ENCODE measurements around the gene C2orf76. TPM values are rescaled to one million over a fixed set of nuclear protein-coding genes. Genes with fewer than 3 reads are reported as not detected.
"Not testable (repeated sequence)": the region's sequence is repeated elsewhere in the genome, so short reads cannot be mapped to it uniquely, and the experiment has no call there.

Gene C2orf76
- total RNA-seq, 1 experiment from 2014 or later = 5.7 TPM

- not testable (repeated sequence) for H4K91ac ChIP-seq (ENCODE audit: insufficient read length, low read depth, low read length); DNase-seq; H4K5ac ChIP-seq (ENCODE audit: insufficient read length, low read depth, low read length); H2BK12ac ChIP-seq (ENCODE audit: insufficient read length, low read depth, low read length); H3K79me2 ChIP-seq (ENCODE audit: insufficient read depth, low read length); H2BK120ac ChIP-seq (ENCODE audit: low read depth, low read length, poor library complexity, severe bottlenecking); H3T11ph ChIP-seq (ENCODE audit: low read length); H2AFZ ChIP-seq (ENCODE audit: low read length); H3K27me3 Mint-ChIP-seq (ENCODE audit: low read depth); H3K79me1 ChIP-seq (ENCODE audit: insufficient read depth, low read depth, low read length, poor library complexity, severe bottlenecking); H3K27ac ChIP-seq (ENCODE audit: insufficient read length, low read depth, low read length); H3K18ac ChIP-seq (ENCODE audit: insufficient read length, low read depth, low read length); H3K4me3 Mint-ChIP-seq; H3K14ac ChIP-seq (ENCODE audit: insufficient read depth, low read length); H2BK15ac ChIP-seq (ENCODE audit: low read depth, low read length); H3K27me3 ChIP-seq (ENCODE audit: insufficient read depth, low read length); H3K4ac ChIP-seq (ENCODE audit: low read depth, low read length); H4K8ac ChIP-seq (replicated peaks; ENCODE audit: insufficient read length, low read depth, low read length); H4K20me1 ChIP-seq (ENCODE audit: control insufficient read depth, insufficient read depth, insufficient read length); H3K23me2 ChIP-seq (ENCODE audit: insufficient read length, low read depth, low read length, poor library complexity, severe bottlenecking); H3K56ac ChIP-seq (ENCODE audit: insufficient read length, low read depth, low read length); H2BK5ac ChIP-seq (ENCODE audit: insufficient read length, low read length); H3K4me1 ChIP-seq (ENCODE audit: insufficient read depth, low read length); H3K23ac ChIP-seq (ENCODE audit: insufficient read length, low read depth, low read length); H2BK20ac ChIP-seq (ENCODE audit: low read depth, low read length, poor library complexity, severe bottlenecking); H3K27ac Mint-ChIP-seq; H2AK5ac ChIP-seq (ENCODE audit: insufficient read length, low read length); H3K4me2 ChIP-seq (ENCODE audit: insufficient read depth, insufficient read length, low read length); H3K9ac ChIP-seq (ENCODE audit: extremely low read depth, insufficient read length, low read length)
- WGBS (ENCODE audit: extremely low coverage, insufficient read length, low lambda C conversion rate) = no CpG with 5 or more reads among the region's 5 CpGs
- Mint-ChIP-seq H3K9me3 (peaks cover 6 to 10% of the 10 kb centered on the region in 2 experiments; a peak in 4 of 5 replicates), H3K36me3 (ENCODE audit: insufficient read depth in 1 of 3, low read depth in 3 of 3) (peaks cover 48 to 56% (median 52%) of the 10 kb centered on the region in 3 experiments), H3K4me1 (peaks cover 5 to 12% of the 10 kb centered on the region in 2 experiments)
- H3K9me3 ChIP-seq (ENCODE audit: control insufficient read depth, low read depth, low read length) = peaks cover 11% of the 10 kb centered on the region
These were observed 7.5 kb upstream of the C2orf76 start for GRCh38 chr2:119373907-119374745.

Data from H9 (cell line).